Activated CD8-positive, alpha-beta memory T cell treated with anti-CD3 and anti-CD28 coated beads for 36 hours (primary cell): ENCODE data around the gene LIG1. TPM values are rescaled to one million over a fixed set of nuclear protein-coding genes. Genes with fewer than 3 reads are reported as not detected.

ENCODE experiments used
- CTCF ChIA-PET: fragments of 350-600 bp; sonication (Branson Sonifier 250); formaldehyde crosslinking; loops from one replicate; lab custom pipeline; 2021; ENCODE audit warnings: antibody characterized with exemption; lab: Charles Lee
- POLR2A ChIA-PET: fragments of 350-600 bp; sonication (Branson Sonifier 250); formaldehyde crosslinking; loops from one replicate; lab custom pipeline; 2021; ENCODE audit warnings: antibody characterized with exemption; lab: Charles Lee
- total RNA-seq, 2 experiments: library from RNA; stranded (reverse); gene quantifications; one replicate each; pipeline ENCODE4 v1.2.3, GENCODE V29; 2021

The LIG1 gene
- total RNA-seq, 2 experiments from 2014 or later = 136 TPM

GRCh38 chr19:48186541-48186991 lies 16.4 kb upstream of the LIG1 start:
- ChIA-PET CTCF (no interaction called here), POLR2A (interaction anchor here (0.5 kb wide), 1 partner anchor 167 kb away, joined by 5 read pairs; no protein-coding TSS in a partner anchor)

GRCh38 chr19:48186015-48186414 lies 15.9 kb upstream of the LIG1 start:
- ChIA-PET POLR2A (no interaction called here), CTCF (interaction anchor here (1.2 kb wide), 1 partner anchor 27 kb away, joined by 3 read pairs; no protein-coding TSS in a partner anchor)

GRCh38 chr19:48183356-48183755 lies 13.2 kb upstream of the LIG1 start:
- ChIA-PET POLR2A (interaction anchor here (0.6 to 0.7 kb wide), 2 partner anchors 11 to 19 kb away, joined by 3 to 4 read pairs; no protein-coding TSS in a partner anchor), CTCF (no interaction called here)

- ChIA-PET CTCF (no interaction called here), POLR2A (no interaction called here)
Measured at GRCh38 chr19:48182434-48182833, 12.3 kb upstream of the LIG1 start.

GRCh38 chr19:48181505-48181904 lies 11.4 kb upstream of the LIG1 start:
- ChIA-PET POLR2A (no interaction called here), CTCF (no interaction called here)

GRCh38 chr19:48176226-48176625 lies 6.1 kb upstream of the LIG1 start:
- ChIA-PET POLR2A (no interaction called here), CTCF (no interaction called here)

GRCh38 chr19:48175578-48175977 lies 5.4 kb upstream of the LIG1 start:
- CTCF ChIA-PET = no interaction called here
- POLR2A ChIA-PET = no interaction called here

- ChIA-PET CTCF (no interaction called here), POLR2A (interaction anchor here (0.8 kb wide), 1 partner anchor 29 kb away, joined by 3 read pairs; no protein-coding TSS in a partner anchor)
Measured at GRCh38 chr19:48174445-48175030, 4.4 kb upstream of the LIG1 start.

- ChIA-PET CTCF (no interaction called here), POLR2A (interaction anchor here (1.8 kb wide), 1 partner anchor 16 kb away, joined by 4 read pairs; no protein-coding TSS in a partner anchor)
Measured at GRCh38 chr19:48171710-48172109, 1.6 kb upstream of the LIG1 start.

- CTCF ChIA-PET = interaction anchor here (0.6 to 0.9 kb wide), 2 partner anchors 89 to 202 kb away, joined by 3 read pairs; no protein-coding TSS in a partner anchor
- POLR2A ChIA-PET = interaction anchor here (0.5 to 1.8 kb wide), 4 partner anchors 15 to 569 kb away, joined by 3 to 6 read pairs (median 4); no protein-coding TSS in a partner anchor
Measured at GRCh38 chr19:48170817-48171347, 738 bp upstream of the LIG1 start.

- CTCF ChIA-PET = interaction anchor here (0.9 to 1.5 kb wide), 3 partner anchors 21 to 206 kb away, joined by 3 to 4 read pairs (median 4); no protein-coding TSS in a partner anchor
Measured at GRCh38 chr19:48169578-48169938, 586 bp downstream of the LIG1 start.

GRCh38 chr19:48168689-48169088 lies 1.5 kb downstream of the LIG1 start:
- CTCF ChIA-PET = interaction anchor here (1.3 kb wide), 1 partner anchor 62 kb away, joined by 3 read pairs; no protein-coding TSS in a partner anchor
- POLR2A ChIA-PET = no interaction called here

More at GRCh38 chr19:48169578-48169938, 586 bp downstream of the LIG1 start:
- POLR2A ChIA-PET = interaction anchor here (0.6 kb wide), 1 partner anchor 9 kb away, joined by 3 read pairs; no protein-coding TSS in a partner anchor

GRCh38 chr19:48158210-48158790 lies 11.8 kb downstream of the LIG1 start:
- CTCF ChIA-PET = interaction anchor here (0.8 to 1.1 kb wide), 2 partner anchors 27 to 51 kb away, joined by 3 read pairs; no protein-coding TSS in a partner anchor
- POLR2A ChIA-PET = no interaction called here

GRCh38 chr19:48154003-48154402 lies 16.1 kb downstream of the LIG1 start:
- ChIA-PET POLR2A (interaction anchor here (0.7 kb wide), 1 partner anchor 92 kb away, joined by 4 read pairs; no protein-coding TSS in a partner anchor), CTCF (interaction anchor here (1.1 to 1.6 kb wide), 5 partner anchors 13 to 191 kb away, joined by 3 to 5 read pairs (median 3); no protein-coding TSS in a partner anchor)

- POLR2A ChIA-PET = no interaction called here
- CTCF ChIA-PET = interaction anchor here (0.6 to 1.3 kb wide), 6 partner anchors 42 to 86 kb away, joined by 3 to 4 read pairs (median 3); partner anchors contain the start of gene PLA2G4C
Measured at GRCh38 chr19:48152551-48152950, 17.6 kb downstream of the LIG1 start.

GRCh38 chr19:48149430-48149829 lies 20.7 kb downstream of the LIG1 start:
- CTCF ChIA-PET = interaction anchor here (1.2 kb wide), 1 partner anchor 39 kb away, joined by 4 read pairs; the partner anchor contains the start of gene PLA2G4C
- POLR2A ChIA-PET = no interaction called here

GRCh38 chr19:48148576-48148975 lies 21.6 kb downstream of the LIG1 start:
- ChIA-PET CTCF (no interaction called here), POLR2A (no interaction called here)

- ChIA-PET CTCF (interaction anchor here (0.6 to 1.2 kb wide), 2 partner anchors 14 to 23 kb away, joined by 3 to 4 read pairs; no protein-coding TSS in a partner anchor), POLR2A (interaction anchor here (0.6 kb wide), 1 partner anchor 29 kb away, joined by 5 read pairs; no protein-coding TSS in a partner anchor)
Measured at GRCh38 chr19:48147597-48148175, 22.5 kb downstream of the LIG1 start.

- ChIA-PET CTCF (no interaction called here), POLR2A (no interaction called here)
Measured at GRCh38 chr19:48139053-48139452, 31.1 kb downstream of the LIG1 start.
